C4-2B (cell line): ENCODE measurements around the gene GSTT2B.
"Not testable (repeated sequence)": the region's sequence is repeated elsewhere in the genome, so short reads cannot be mapped to it uniquely, and the experiment has no call there.

Experiments
- H3K27ac ChIP-seq: fragments of 450-650 bp; 2 replicates; pipeline ENCODE4 v1.5.1; 2017
- ZFX ChIP-seq: fragments of 450-650 bp; IDR thresholded peaks from 2 replicates; pipeline ENCODE4 v1.6.1; 2017
- TF ChIP-seq, protein P1 (sequence below): fragments of 450-650 bp; conservative IDR thresholded peaks from 2 replicates; pipeline ENCODE4 v1.5.1; 2017; ENCODE audit warnings: mild to moderate bottlenecking

GSTT2B gene

DNA sequence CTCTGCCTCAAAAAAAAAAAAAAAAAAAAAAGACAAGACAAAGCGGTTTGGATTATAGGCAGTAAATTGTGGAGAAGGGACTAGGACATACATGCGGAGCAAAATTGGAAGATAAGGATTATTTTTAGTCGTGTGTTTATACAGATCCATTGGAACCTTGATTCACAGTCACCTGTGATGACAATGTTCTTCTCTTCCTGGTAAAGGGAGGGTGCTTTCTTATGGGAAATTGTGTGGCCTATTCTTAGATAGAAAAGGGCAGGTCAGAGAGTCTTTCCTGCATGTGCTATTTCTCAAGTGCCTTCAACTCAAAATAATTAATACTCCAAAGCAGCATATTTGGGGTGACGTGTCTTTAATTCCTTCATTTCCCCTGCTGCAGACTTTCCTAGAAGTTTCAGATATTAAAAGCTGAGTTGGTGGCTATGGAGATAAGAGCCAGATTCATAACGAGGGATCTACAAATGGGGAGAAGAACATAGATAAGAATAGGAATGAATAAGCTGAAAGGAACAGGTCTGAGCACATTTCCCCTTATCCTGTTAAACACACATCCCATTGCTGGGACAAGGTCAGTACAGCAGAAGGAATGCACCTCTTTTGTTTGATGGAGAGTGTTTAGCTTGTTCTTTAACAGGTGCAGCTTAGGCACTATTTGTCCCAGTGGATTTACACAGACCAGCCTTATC lies 22.5 kb downstream of the GSTT2B start:
- TF ChIP-seq, protein P1, sequence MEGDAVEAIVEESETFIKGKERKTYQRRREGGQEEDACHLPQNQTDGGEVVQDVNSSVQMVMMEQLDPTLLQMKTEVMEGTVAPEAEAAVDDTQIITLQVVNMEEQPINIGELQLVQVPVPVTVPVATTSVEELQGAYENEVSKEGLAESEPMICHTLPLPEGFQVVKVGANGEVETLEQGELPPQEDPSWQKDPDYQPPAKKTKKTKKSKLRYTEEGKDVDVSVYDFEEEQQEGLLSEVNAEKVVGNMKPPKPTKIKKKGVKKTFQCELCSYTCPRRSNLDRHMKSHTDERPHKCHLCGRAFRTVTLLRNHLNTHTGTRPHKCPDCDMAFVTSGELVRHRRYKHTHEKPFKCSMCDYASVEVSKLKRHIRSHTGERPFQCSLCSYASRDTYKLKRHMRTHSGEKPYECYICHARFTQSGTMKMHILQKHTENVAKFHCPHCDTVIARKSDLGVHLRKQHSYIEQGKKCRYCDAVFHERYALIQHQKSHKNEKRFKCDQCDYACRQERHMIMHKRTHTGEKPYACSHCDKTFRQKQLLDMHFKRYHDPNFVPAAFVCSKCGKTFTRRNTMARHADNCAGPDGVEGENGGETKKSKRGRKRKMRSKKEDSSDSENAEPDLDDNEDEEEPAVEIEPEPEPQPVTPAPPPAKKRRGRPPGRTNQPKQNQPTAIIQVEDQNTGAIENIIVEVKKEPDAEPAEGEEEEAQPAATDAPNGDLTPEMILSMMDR: no peak
- no peak for TF ChIP-seq ZFX
- H3K27ac ChIP-seq: peak overlapping the region; percentile 79

DNA sequence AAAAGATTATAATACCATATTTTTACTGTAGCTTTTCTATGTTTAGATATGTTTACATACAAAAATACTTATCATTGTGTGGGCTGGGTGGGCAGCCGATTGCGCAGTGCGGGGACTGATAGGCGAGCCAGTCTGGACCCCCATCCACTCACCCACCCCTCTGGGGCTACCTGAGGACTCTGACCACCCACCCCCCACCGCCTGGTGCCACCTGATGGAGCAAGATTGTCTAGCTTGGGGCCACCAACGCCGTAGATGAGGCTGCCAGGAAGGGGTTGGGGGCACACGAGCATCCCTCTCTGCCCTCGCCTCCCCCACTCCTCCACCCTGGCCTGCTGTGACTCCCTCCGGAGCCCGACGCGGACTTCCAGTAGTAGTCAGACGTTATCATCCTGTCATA lies 34.4 kb downstream of the GSTT2B start:
- no peak for TF ChIP-seq ZFX
- TF ChIP-seq, protein P1: no peak
- no peak overlapping the region for H3K27ac ChIP-seq

DNA sequence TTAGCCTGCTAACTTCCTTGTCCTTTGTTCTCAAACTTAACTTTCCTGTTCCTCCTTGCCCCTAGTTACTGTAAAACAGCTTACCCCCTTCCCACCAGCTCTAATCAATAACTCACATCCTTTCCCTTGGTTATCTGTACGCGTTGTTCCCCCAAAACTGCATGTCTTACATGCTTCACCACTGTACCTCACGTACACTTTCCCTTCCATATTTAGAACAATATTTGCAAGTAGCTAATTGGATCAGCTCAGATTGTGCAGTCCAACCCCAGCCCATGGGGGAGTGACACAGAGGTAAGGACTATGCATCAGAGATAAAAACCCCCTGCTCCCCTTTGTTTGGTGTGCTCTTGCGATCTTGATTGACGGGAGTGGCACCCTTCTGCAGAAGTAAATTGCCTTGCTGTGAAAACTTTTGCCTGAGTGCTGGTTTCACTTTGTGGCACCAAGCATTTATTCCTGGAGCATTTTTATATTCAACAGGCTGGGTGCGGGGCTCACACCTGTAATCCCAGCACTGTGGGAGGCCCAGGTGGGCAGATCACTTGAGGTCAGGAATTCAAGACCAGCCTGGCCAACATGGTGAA lies 35.9 kb downstream of the GSTT2B start:
- H3K27ac ChIP-seq: no peak overlapping the region
- TF ChIP-seq, protein P1: no peak
- no peak for TF ChIP-seq ZFX

DNA sequence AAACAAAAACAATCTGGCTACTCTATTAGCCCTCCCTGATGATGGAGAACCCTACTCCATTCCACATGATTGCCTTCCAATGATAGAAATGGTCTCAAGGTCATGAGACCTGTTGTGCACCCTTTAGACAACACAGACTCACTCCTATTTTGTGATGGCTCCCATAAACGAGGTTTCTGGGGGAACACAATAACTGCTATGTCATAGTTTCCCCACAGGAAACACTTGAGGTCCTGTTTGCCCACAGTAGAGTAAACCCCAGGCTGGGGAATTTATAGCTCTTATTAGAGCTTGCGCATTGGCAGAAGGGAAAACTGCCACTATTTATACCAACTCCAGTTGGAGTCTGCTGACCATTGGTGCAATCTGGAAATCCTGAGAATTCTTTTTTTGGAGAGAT lies 38.1 kb downstream of the GSTT2B start:
- no peak overlapping the region for H3K27ac ChIP-seq
- TF ChIP-seq, protein P1: no peak
- no peak for TF ChIP-seq ZFX

DNA sequence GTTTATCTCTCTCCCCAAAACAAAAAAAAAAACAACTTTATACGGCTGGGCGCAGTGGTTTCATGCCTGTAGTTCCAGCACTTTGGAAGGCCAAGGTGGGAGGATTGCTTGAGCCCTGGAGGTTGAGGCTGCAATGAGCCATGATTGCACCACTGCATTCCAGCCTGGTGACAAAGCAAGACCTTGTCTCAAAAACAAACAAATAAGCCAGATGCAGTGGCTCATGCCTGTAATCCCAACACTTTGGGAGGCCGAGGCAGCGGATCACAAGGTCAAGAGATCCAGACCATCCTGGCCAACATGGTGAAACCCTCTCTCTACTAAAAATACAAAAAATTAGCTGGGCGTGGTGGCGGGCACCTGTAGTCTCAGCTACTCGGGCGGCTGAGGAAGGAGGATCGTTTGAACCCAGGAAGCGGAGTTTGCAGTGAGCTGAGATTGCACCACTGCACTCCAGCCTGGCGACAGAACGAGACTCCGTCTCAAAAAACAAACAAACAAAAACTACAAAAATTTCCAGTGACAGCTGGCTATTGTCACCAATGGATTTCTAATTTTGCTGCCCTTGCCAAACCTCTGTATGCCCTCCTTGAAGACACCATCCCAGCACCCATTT lies 39.3 kb downstream of the GSTT2B start:
- not testable (repeated sequence) for H3K27ac ChIP-seq

DNA sequence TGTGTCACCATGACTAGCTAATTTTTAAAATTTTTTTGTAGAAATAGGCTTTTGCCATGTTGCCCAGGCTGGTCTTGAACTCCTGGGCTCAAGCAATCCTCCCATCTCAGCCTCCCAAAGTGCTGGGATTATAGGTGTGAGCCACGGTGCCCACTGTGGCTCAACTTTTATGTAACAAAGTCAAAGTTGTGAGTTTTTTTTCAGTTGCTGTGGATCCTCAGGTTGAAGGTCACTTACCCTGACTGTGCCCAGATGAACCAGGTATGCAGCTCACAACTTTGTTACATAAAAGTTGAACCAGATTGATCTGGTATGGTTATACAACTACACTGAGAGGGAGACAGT lies 40.8 kb downstream of the GSTT2B start:
- H3K27ac ChIP-seq: not testable (repeated sequence)

DNA sequence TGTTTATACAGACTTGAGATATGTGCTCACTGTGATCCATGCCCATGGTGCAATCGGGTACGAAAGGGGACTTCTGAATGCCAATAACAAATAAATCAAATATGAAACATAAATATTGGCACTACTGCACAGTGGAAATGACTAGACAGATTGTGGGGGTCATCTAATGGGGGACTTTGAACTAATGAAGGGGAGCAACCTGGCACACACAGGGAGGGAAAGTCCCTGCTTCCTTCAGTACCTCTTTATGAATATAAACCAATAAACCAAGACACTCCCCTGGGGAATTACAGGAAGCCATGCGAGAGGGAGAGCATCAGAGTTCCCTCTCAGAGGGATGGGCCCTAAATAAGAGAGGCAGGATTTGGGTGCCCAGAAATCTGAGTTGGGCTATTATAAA lies 45.7 kb downstream of the GSTT2B start:
- H3K27ac ChIP-seq: no peak overlapping the region
- TF ChIP-seq, protein P1: no peak
- TF ChIP-seq ZFX: no peak

DNA sequence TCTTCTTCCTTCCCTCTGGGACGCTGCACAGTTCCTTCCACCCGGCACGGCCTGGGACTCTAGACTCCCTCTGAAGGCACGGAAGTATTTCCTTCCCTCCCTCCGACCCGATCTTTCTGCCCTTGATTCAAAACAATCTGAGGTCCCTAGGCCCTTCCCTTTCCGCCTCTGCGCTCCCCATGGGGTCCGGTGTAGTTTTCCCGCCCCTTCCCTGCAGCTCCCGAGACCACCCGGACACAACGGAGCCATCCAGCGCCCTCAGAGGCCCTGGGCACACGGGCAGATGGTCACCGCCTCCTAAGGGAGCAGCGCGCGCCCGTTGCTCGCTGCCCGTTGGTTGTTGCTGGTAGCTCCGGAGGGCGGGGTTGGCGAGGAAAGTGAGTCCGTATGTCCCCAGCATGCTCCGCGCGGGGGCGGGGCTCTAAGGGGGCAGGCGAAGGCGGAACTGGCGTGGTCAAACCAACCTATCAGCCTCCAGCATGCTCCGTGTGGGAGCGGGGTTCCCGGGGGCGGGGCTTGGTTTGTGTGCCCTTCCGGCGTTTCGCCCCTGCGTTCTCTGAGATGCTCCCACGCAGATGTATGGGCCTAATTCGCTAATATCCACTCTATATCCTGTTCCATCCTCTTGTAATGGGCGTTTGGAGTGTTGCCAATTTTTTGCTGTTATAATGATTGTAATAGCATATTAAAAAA lies 47.2 kb downstream of the GSTT2B start:
- TF ChIP-seq, protein P1: no peak
- TF ChIP-seq ZFX: no peak
- H3K27ac ChIP-seq: peak overlapping the region; percentile 80
